Mesenchymal stem cell (in vitro differentiated cells and primary cell): ENCODE results near the gene DENND1B.

Experiments
- DNase-seq: peaks from one replicate; pipeline ENCODE4 v3.0.0-alpha.2; 2013
- H2AFZ ChIP-seq: one replicate; pipeline ENCODE4 v1.6.1; 2013; ENCODE audit warnings: low read depth, mild to moderate bottlenecking, control low read depth, inconsistent platforms, low read length, moderate library complexity
- H2AK5ac ChIP-seq: 2 replicates; pipeline ENCODE4 v1.6.1; 2013; ENCODE audit warnings: low read length, moderate library complexity, mild to moderate bottlenecking, inconsistent platforms; ENCODE audit not compliant: severe bottlenecking
- H2BK120ac ChIP-seq: one replicate; pipeline ENCODE4 v1.6.1; 2013; ENCODE audit warnings: low read depth, mild to moderate bottlenecking, inconsistent platforms, low read length, moderate library complexity
- H2BK12ac ChIP-seq, 2 experiments: one replicate each; pipeline ENCODE4 v1.6.1; 2013; ENCODE audit warnings: inconsistent platforms in 2 of 2, low read length in 2 of 2, mild to moderate bottlenecking in 2 of 2, moderate library complexity in 2 of 2, control low read depth in 1 of 2
- H2BK15ac ChIP-seq: one replicate; pipeline ENCODE4 v1.6.1; 2013; ENCODE audit warnings: mild to moderate bottlenecking, low read depth, inconsistent platforms; ENCODE audit not compliant: poor library complexity, severe bottlenecking
- H2BK5ac ChIP-seq: 2 replicates; pipeline ENCODE4 v1.6.1; 2013; ENCODE audit warnings: low read depth, mild to moderate bottlenecking, low read length, control low read depth, inconsistent platforms; ENCODE audit not compliant: poor library complexity, severe bottlenecking
- H3K14ac ChIP-seq, 2 experiments: one replicate each; pipeline ENCODE4 v1.6.1; 2013; ENCODE audit warnings: inconsistent platforms in 2 of 2, low read length in 2 of 2, control low read depth in 1 of 2, mild to moderate bottlenecking in 1 of 2, moderate library complexity in 1 of 2
- H3K18ac ChIP-seq, 2 experiments: one replicate each; pipeline ENCODE4 v1.6.1; 2013; ENCODE audit warnings: inconsistent platforms in 2 of 2, low read length in 2 of 2, control low read depth in 1 of 2, low read depth in 1 of 2, mild to moderate bottlenecking in 1 of 2
- H3K23ac ChIP-seq, 2 experiments: one replicate each; pipeline ENCODE4 v1.6.1; 2013; ENCODE audit warnings: inconsistent platforms in 2 of 2, low read length in 2 of 2, mild to moderate bottlenecking in 2 of 2, moderate library complexity in 2 of 2, control low read depth in 1 of 2
- H3K27ac ChIP-seq: 2 replicates; pipeline ENCODE4 v1.5.1; 2013; ENCODE audit warnings: mild to moderate bottlenecking, moderate library complexity, low read length, control low read depth, inconsistent platforms; ENCODE audit not compliant: poor library complexity, severe bottlenecking
- H3K27me3 ChIP-seq, 2 experiments: 2 replicates each; pipeline versions ENCODE4 v1.6.1 to v1.7.0; 2013; ENCODE audit warnings: low read length in 2 of 2, mild to moderate bottlenecking in 2 of 2, moderate library complexity in 2 of 2, control low read depth in 1 of 2, inconsistent platforms in 1 of 2; ENCODE audit not compliant: control insufficient read depth in 1 of 2, insufficient read depth in 1 of 2
- H3K36me3 ChIP-seq, 2 experiments: 2 replicates each; pipeline versions ENCODE4 v1.6.1 to v1.7.0; 2013; ENCODE audit warnings: low read length in 2 of 2, control low read depth in 1 of 2, inconsistent platforms in 1 of 2, low read depth in 1 of 2, mild to moderate bottlenecking in 1 of 2; ENCODE audit not compliant: insufficient read depth in 2 of 2, control insufficient read depth in 1 of 2
- H3K4ac ChIP-seq, 2 experiments: one replicate each; pipeline ENCODE4 v1.6.1; 2013; ENCODE audit warnings: inconsistent platforms in 2 of 2, low read length in 2 of 2, mild to moderate bottlenecking in 2 of 2, moderate library complexity in 2 of 2, control low read depth in 1 of 2, low read depth in 1 of 2
- H3K4me1 ChIP-seq: 2 replicates; pipeline ENCODE4 v1.6.1; 2013; ENCODE audit warnings: low read depth, low read length, control low read depth; ENCODE audit not compliant: control insufficient read depth, insufficient read depth
- H3K4me2 ChIP-seq: 2 replicates; pipeline ENCODE4 v1.6.1; 2013; ENCODE audit warnings: low read length, mild to moderate bottlenecking, inconsistent platforms; ENCODE audit not compliant: poor library complexity, severe bottlenecking
- H3K4me3 ChIP-seq, 2 experiments: 2 replicates each; pipeline versions ENCODE4 v1.5.1 to v1.7.0; 2013; ENCODE audit warnings: low read length in 2 of 2, mild to moderate bottlenecking in 2 of 2, control low read depth in 1 of 2, low read depth in 1 of 2; ENCODE audit not compliant: insufficient read depth in 1 of 2
- H3K79me1 ChIP-seq: replicated peaks from 2 replicates; pipeline ENCODE4 v1.6.1; 2013; ENCODE audit warnings: mild to moderate bottlenecking, control low read depth, low read length, inconsistent platforms; ENCODE audit not compliant: poor library complexity, severe bottlenecking
- H3K9ac ChIP-seq: 2 replicates; pipeline ENCODE4 v1.7.0; 2013; ENCODE audit warnings: mild to moderate bottlenecking, low read length, moderate library complexity
- H3K9me3 ChIP-seq: 2 replicates; pipeline ENCODE4 v1.7.0; 2013; ENCODE audit warnings: mild to moderate bottlenecking, low read length; ENCODE audit not compliant: control insufficient read depth
- H4K8ac ChIP-seq: one replicate; pipeline ENCODE4 v1.6.1; 2013; ENCODE audit warnings: inconsistent platforms, mild to moderate bottlenecking, low read length, moderate library complexity
- H4K91ac ChIP-seq: one replicate; pipeline ENCODE4 v1.6.1; 2013; ENCODE audit warnings: mild to moderate bottlenecking, low read length, inconsistent platforms
- WGBS: methylation state at CpG from one replicate; pipeline ENCODE4 v1.1.7; 2013; ENCODE audit warnings: mixed read lengths; 5-methylcytosine and 5-hydroxymethylcytosine counted together

DENND1B gene

DNA sequence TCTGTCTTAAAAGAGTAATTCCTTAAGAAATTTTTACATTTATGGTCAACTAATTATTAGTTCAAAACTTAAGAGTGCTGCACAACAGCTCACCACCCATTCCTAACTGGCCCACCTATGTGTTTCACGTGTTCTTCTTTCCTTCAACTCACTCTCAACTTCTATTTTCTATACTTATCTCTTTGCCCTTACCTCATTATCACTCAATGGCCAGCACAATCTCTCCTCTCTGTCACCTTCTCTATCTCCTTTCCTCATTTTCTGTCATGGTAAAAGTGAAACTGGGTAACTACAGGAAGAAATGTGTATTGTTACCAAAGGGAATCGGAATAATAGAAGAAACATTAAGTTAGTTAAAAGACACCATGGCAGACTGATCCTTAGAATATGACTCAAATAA, 43.1 kb downstream of the DENND1B start:
- Histone ChIP-seq H2BK120ac (no peak overlapping the region), H3K23ac (no peak overlapping the region), H3K18ac (no peak overlapping the region), H2AK5ac (no peak overlapping the region), H3K4me2 (no peak overlapping the region), H4K91ac (no peak overlapping the region), H3K9ac (no peak overlapping the region), H3K4ac (no peak overlapping the region), H3K9me3 (peaks cover 6% of the 10 kb centered on the region), H3K36me3 (peaks cover 0 to 16% of the 10 kb centered on the region in 2 experiments), H3K4me1 (no peaks in the 10 kb centered on the region), H3K27ac (no peak overlapping the region), H3K79me1 (peaks cover 13% of the 10 kb centered on the region), H2AFZ (no peak overlapping the region), H4K8ac (no peak overlapping the region), H3K4me3 (no peak overlapping the region), H2BK15ac (no peak overlapping the region), H3K27me3 (no peaks in the 10 kb centered on the region), H2BK12ac (no peak overlapping the region), H3K14ac (no peak overlapping the region), H2BK5ac (no peak overlapping the region)
- 91% methylated on average over 1 of the region's 2 CpGs for WGBS
- DNase-seq, result no peak

DNA sequence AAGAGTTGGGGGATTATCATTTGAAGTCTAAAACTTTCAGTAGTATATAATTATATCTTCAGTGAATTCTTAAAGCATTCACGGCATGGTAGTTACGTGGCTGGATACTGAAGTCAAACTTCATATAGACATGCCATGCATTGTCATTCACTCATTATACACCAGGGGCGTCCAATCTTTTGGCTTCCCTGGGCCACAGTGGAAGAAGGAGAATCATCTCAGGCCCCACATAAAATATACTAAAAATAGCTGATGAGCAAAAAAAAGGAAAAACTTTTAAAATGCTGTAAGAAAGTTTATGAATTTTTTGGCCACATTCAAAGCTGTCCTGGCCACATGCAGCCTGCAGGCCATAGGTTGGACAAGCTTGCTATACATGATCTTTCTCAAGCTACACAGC, 43.8 kb downstream of the DENND1B start:
- Histone ChIP-seq H3K27me3 (no peaks in the 10 kb centered on the region), H3K14ac (no peak overlapping the region), H3K18ac (no peak overlapping the region), H3K9me3 (peaks cover 8% of the 10 kb centered on the region), H3K79me1 (peaks cover 10% of the 10 kb centered on the region), H4K8ac (no peak overlapping the region), H2BK12ac (no peak overlapping the region), H2AK5ac (no peak overlapping the region), H2BK5ac (no peak overlapping the region), H3K4me2 (no peak overlapping the region), H4K91ac (no peak overlapping the region), H2BK120ac (no peak overlapping the region), H3K4me1 (no peaks in the 10 kb centered on the region), H3K9ac (no peak overlapping the region), H3K4me3 (no peak overlapping the region), H3K4ac (no peak overlapping the region), H2BK15ac (no peak overlapping the region), H2AFZ (no peak overlapping the region), H3K27ac (no peak overlapping the region), H3K36me3 (peaks cover 0 to 16% of the 10 kb centered on the region in 2 experiments), H3K23ac (no peak overlapping the region)
- DNase-seq, result no peak
- WGBS, result 100% methylated on average over 2 of the region's 3 CpGs

DNA sequence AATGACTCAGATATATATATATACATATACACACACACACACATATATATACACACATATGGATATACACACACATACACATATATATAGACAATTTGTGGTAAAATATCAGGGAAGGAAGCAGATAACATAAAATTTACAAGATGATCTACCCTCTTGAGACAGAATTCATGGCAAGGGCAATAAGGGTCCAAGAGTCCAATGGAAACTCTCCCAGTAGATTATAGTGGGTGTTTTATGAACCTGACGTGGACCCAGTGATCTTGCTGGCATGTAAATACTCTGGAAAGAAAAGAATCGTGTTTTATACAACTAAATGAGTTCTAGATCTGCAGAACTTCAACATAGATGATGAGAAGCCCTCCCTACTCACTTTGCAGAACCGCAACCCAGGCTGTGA, 49.3 kb downstream of the DENND1B start:
- DNase-seq, result no peak
- no peak overlapping the region for H3K9ac ChIP-seq
- no peaks in the 10 kb centered on the region for H3K4me1 ChIP-seq
- no peak overlapping the region for H2BK12ac ChIP-seq
- H3K9me3 ChIP-seq, result peaks cover 53% of the 10 kb centered on the region
- no peak overlapping the region for H3K18ac ChIP-seq
- no peak overlapping the region for H3K4ac ChIP-seq
- no peak overlapping the region for H3K23ac ChIP-seq
- no peak overlapping the region for H2BK15ac ChIP-seq
- no peak overlapping the region for H4K8ac ChIP-seq
- no peaks in the 10 kb centered on the region for H3K27me3 ChIP-seq
- H3K4me3 ChIP-seq, result peak overlapping the region in 1 of 2 experiments; percentile 28
- H3K79me1 ChIP-seq, result peaks cover 8% of the 10 kb centered on the region
- no peak overlapping the region for H2BK120ac ChIP-seq
- H2AFZ ChIP-seq, result no peak overlapping the region
- H3K4me2 ChIP-seq, result no peak overlapping the region
- H3K36me3 ChIP-seq, result peaks cover 0 to 5% of the 10 kb centered on the region in 2 experiments
- H2AK5ac ChIP-seq, result no peak overlapping the region
- no peak overlapping the region for H3K27ac ChIP-seq
- H3K14ac ChIP-seq, result no peak overlapping the region
- 100% methylated on average over 1 of the region's 3 CpGs for WGBS
- H4K91ac ChIP-seq, result no peak overlapping the region
- no peak overlapping the region for H2BK5ac ChIP-seq

DNA sequence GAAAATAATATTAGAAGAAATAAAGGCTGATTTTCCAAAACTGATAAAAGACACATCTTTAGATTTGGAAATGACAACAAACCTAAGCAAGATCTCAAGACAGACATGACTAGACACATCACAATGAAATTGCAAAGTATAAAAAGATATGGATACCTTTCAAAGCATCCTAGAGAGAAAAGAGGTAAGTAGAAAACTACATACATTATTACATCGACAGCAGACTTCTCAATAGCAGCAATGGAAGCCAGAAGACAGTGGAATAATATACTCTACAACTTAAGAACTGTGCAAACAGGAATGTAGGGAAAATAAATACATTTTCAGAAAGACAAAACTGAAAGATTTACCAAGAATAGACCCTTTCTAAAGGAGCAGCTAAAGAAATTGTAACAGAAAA, 50.2 kb downstream of the DENND1B start:
- Histone ChIP-seq H2BK15ac (no peak overlapping the region), H3K27ac (no peak overlapping the region), H3K14ac (no peak overlapping the region), H3K4me2 (no peak overlapping the region), H3K36me3 (peaks cover 0 to 5% of the 10 kb centered on the region in 2 experiments), H2BK5ac (no peak overlapping the region), H2BK120ac (no peak overlapping the region), H3K79me1 (peaks cover 8% of the 10 kb centered on the region), H3K18ac (no peak overlapping the region), H4K91ac (no peak overlapping the region), H2BK12ac (no peak overlapping the region), H3K23ac (no peak overlapping the region), H3K9me3 (peaks cover 53% of the 10 kb centered on the region), H2AFZ (no peak overlapping the region), H2AK5ac (no peak overlapping the region), H4K8ac (no peak overlapping the region), H3K4me1 (no peaks in the 10 kb centered on the region), H3K4ac (no peak overlapping the region), H3K27me3 (no peaks in the 10 kb centered on the region), H3K4me3 (no peak overlapping the region), H3K9ac (no peak overlapping the region)
- peak; percentile 43 for DNase-seq
- WGBS, result no CpG with 5 or more reads among the region's 1 CpG
